Endodermal cell (in vitro differentiated cells): ENCODE data around the gene AP2M1. TPM values are rescaled to one million over a fixed set of nuclear protein-coding genes. Genes with fewer than 3 reads are reported as not detected.

Experiments
- DNase-seq: peaks from one replicate; pipeline ENCODE4 v3.0.0-alpha.2; 2017
- H3K27ac ChIP-seq: 2 replicates; pipeline ENCODE4 v1.5.1; 2013; ENCODE audit warnings: mild to moderate bottlenecking, low read depth, low read length, moderate library complexity
- H3K27me3 ChIP-seq: 2 replicates; pipeline ENCODE4 v1.6.1; 2013; ENCODE audit warnings: mild to moderate bottlenecking, low read length, moderate library complexity; ENCODE audit not compliant: insufficient read depth, control insufficient read depth, poor library complexity, severe bottlenecking
- H3K36me3 ChIP-seq: 2 replicates; pipeline ENCODE4 v1.7.0; 2013; ENCODE audit warnings: mild to moderate bottlenecking, low read length, moderate library complexity; ENCODE audit not compliant: control insufficient read depth, insufficient read depth
- H3K4me1 ChIP-seq: one replicate; pipeline ENCODE4 v1.7.0; 2013; ENCODE audit warnings: low read length; ENCODE audit not compliant: control insufficient read depth, insufficient read depth
- H3K4me3 ChIP-seq: 2 replicates; pipeline ENCODE4 v1.5.1; 2013; ENCODE audit warnings: mild to moderate bottlenecking, low read length, moderate library complexity
- H3K9ac ChIP-seq: 2 replicates; pipeline ENCODE4 v1.6.1; 2013; ENCODE audit warnings: mild to moderate bottlenecking, low read length, moderate library complexity; ENCODE audit not compliant: poor library complexity, severe bottlenecking; ENCODE audit errors: extremely low read depth
- H3K9me3 ChIP-seq: 2 replicates; pipeline ENCODE4 v1.6.1; 2013; ENCODE audit warnings: mild to moderate bottlenecking, low read length, moderate library complexity; ENCODE audit not compliant: control insufficient read depth
- H3K27ac Mint-ChIP-seq: 2 replicates; pipeline ENCODE4 v1.8.0; 2020; ENCODE audit warnings: mixed read lengths
- H3K27me3 Mint-ChIP-seq: 2 replicates; pipeline ENCODE4 v1.8.0; 2021; ENCODE audit warnings: mild to moderate bottlenecking, mixed read lengths; ENCODE audit not compliant: insufficient read depth
- H3K36me3 Mint-ChIP-seq: 2 replicates; pipeline ENCODE4 v1.8.0; 2020; ENCODE audit warnings: low read depth, mixed read lengths
- H3K4me1 Mint-ChIP-seq: 2 replicates; pipeline ENCODE4 v1.8.0; 2020; ENCODE audit warnings: mixed read lengths
- H3K4me3 Mint-ChIP-seq: 2 replicates; pipeline ENCODE4 v1.8.0; 2020; ENCODE audit warnings: mild to moderate bottlenecking, moderate library complexity, mixed read lengths
- H3K9me3 Mint-ChIP-seq: 2 replicates; pipeline ENCODE4 v1.8.0; 2020; ENCODE audit warnings: mild to moderate bottlenecking, mixed read lengths
- WGBS, 2 experiments: methylation state at CpG; one replicate each; pipeline versions ENCODE4 v1.1.5 to v1.1.7; 2013; ENCODE audit warnings: missing lambda C conversion rate in 2 of 2, mixed read lengths in 1 of 2; ENCODE audit not compliant: insufficient coverage in 1 of 2, insufficient read length in 1 of 2; 5-methylcytosine and 5-hydroxymethylcytosine counted together
- total RNA-seq, 2 donors: library from RNA; stranded (reverse); fragmentation: NEBNext Ultra II Directional in 1 of 2; extraction: Animal tissue kit (Norgen Biotek cat#: 25700) in 1 of 2; gene quantifications; 2 replicates in 1 of 2; 3 replicates in 1 of 2; pipeline ENCODE4 v1.2.1, GENCODE V29; 2021
- TF ChIP-seq, protein P1 (sequence below): fragments of 200-600 bp; sonication (generic); conservative IDR thresholded peaks from 2 replicates; pipeline ENCODE4 v1.5.0; 2021; ENCODE audit warnings: antibody characterized with exemption, mild to moderate bottlenecking

AP2M1 gene
- total RNA-seq, 2 donors from 2014 or later = 412 to 450 TPM

DNA sequence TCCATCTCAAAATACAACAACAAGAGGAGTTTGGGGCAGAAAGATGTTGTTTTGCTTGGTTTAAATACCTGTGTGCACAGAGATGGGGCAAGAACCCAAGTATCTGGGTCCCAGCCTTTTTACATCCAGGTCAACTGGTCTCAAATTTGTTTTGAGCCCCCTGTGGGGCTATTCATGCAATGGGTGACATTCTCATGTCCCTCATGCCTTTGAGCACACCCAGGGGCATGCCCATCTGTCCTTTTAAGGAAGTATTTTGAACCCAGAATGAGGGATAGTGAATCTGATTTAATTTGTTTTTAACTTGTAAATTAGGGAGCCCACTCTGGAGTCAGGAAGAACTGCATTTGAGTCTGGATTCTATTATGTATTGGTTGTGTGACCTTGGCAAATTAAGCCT, 26.2 kb downstream of the AP2M1 start:
- H3K4me1 ChIP-seq = no peaks in the 10 kb centered on the region
- no peak overlapping the region for H3K9ac ChIP-seq
- Mint-ChIP-seq H3K9me3 (no peaks in the 10 kb centered on the region), H3K4me1 (no peaks in the 10 kb centered on the region), H3K27me3 (no peaks in the 10 kb centered on the region), H3K36me3 (no peaks in the 10 kb centered on the region), H3K27ac (no peak overlapping the region), H3K4me3 (no peak overlapping the region)
- H3K27ac ChIP-seq = no peak overlapping the region
- TF ChIP-seq, protein P1, sequence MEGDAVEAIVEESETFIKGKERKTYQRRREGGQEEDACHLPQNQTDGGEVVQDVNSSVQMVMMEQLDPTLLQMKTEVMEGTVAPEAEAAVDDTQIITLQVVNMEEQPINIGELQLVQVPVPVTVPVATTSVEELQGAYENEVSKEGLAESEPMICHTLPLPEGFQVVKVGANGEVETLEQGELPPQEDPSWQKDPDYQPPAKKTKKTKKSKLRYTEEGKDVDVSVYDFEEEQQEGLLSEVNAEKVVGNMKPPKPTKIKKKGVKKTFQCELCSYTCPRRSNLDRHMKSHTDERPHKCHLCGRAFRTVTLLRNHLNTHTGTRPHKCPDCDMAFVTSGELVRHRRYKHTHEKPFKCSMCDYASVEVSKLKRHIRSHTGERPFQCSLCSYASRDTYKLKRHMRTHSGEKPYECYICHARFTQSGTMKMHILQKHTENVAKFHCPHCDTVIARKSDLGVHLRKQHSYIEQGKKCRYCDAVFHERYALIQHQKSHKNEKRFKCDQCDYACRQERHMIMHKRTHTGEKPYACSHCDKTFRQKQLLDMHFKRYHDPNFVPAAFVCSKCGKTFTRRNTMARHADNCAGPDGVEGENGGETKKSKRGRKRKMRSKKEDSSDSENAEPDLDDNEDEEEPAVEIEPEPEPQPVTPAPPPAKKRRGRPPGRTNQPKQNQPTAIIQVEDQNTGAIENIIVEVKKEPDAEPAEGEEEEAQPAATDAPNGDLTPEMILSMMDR = no peak
- H3K27me3 ChIP-seq = no peaks in the 10 kb centered on the region
- no peaks in the 10 kb centered on the region for H3K36me3 ChIP-seq
- no peaks in the 10 kb centered on the region for H3K9me3 ChIP-seq
- no peak overlapping the region for H3K4me3 ChIP-seq
- DNase-seq = no peak

DNA sequence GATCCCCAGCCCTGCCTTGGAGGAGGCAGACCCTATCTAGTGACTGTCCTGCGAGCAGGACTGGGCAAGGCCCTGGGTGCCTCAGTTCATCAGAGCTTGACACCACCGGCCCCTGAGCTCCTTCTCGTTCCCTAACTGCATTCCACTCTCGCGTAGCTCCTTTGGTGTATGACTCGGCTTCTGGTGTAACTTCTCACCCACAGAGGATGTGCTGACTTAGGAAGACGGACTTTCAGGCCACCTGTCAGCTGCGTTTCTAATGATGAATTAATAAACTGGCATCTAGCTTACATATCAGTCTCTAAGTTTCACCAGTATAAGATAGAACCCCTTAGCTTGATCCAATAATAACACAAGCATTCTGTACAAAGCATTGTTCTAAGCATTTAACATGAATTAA, 28.9 kb downstream of the AP2M1 start:
- no peaks in the 10 kb centered on the region for H3K4me1 Mint-ChIP-seq
- no peak for DNase-seq

DNA sequence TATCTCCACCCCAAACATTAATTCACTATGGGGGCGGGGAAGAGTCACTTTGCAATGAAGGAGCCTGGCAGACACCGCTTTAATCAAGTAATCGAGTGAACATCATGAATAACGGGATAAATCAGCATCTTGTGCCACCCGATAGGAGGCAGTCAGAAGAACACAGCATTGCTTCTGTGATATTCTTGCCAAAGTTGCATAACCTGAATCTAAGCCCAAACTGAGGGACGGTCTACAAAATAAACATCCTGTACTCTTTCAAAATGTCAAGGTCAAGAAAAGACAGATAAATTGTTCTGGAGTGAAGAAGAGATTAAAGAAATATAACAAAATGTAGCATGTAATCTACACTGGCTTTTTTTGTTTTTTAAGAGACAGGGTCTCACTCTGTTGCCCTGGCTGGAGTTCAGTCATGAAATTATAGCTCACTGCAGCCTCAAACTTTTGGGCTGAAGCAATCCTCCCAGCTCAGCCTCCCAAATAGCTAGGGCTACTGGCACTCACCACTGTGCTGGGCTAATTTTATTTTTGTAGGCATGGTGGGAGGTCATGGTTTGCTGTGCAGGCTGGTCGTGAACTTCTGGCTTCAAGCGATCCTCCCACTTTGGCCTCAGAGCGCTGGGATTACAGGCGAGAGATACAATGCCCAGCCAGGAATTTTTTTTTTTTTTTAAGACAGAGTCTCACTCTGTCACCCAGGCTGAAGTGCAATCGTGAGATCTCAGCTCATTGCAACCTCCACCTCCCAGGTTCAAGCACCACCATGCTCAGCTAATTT, 34.7 kb downstream of the AP2M1 start:
- Mint-ChIP-seq H3K36me3 (no peaks in the 10 kb centered on the region), H3K9me3 (no peaks in the 10 kb centered on the region), H3K4me3 (no peak overlapping the region), H3K27me3 (peaks cover 14% of the 10 kb centered on the region), H3K4me1 (no peaks in the 10 kb centered on the region), H3K27ac (no peak overlapping the region)
- Histone ChIP-seq H3K36me3 (no peaks in the 10 kb centered on the region), H3K27ac (no peak overlapping the region), H3K9ac (no peak overlapping the region), H3K4me1 (no peaks in the 10 kb centered on the region), H3K4me3 (no peak overlapping the region), H3K27me3 (no peaks in the 10 kb centered on the region), H3K9me3 (no peaks in the 10 kb centered on the region)
- TF ChIP-seq, protein P1 = no peak
- 87 to 92% methylated on average over 7 to 11 of the region's 11 CpGs for WGBS, 2 experiments
- no peak for DNase-seq

More for the DNA sequence above, 28.9 kb downstream of the AP2M1 start:
- 91 to 94% methylated on average over 8 of the region's 8 CpGs for WGBS, 2 experiments
- H3K4me1 ChIP-seq = no peaks in the 10 kb centered on the region
- no peaks in the 10 kb centered on the region for H3K36me3 ChIP-seq
- Mint-ChIP-seq H3K36me3 (no peaks in the 10 kb centered on the region), H3K9me3 (no peaks in the 10 kb centered on the region), H3K4me3 (no peak overlapping the region), H3K27ac (no peak overlapping the region), H3K27me3 (peaks cover 13% of the 10 kb centered on the region)
- no peak overlapping the region for H3K9ac ChIP-seq
- TF ChIP-seq, protein P1 = no peak
- H3K27ac ChIP-seq = no peak overlapping the region
- no peaks in the 10 kb centered on the region for H3K27me3 ChIP-seq
- no peaks in the 10 kb centered on the region for H3K9me3 ChIP-seq
- H3K4me3 ChIP-seq = no peak overlapping the region
